Endothelial cell of umbilical vein (primary cell): ENCODE results near the gene PGA3. TPM values are rescaled to one million over a fixed set of nuclear protein-coding genes. Genes with fewer than 3 reads are reported as not detected.
"Not testable (repeated sequence)": the region's sequence is repeated elsewhere in the genome, so short reads cannot be mapped to it uniquely, and the experiment has no call there.

Experiments
- BruUV-seq: library from RNA; stranded (reverse); fragments of 400-500 nt; replicated peaks from 2 replicates; lab custom pipeline; 2021; lab: Mats Ljungman, UMichigan
- CTCF ChIA-PET: fragments of 300-600, 350-600 bp; sonication (Branson Sonifier 250); formaldehyde crosslinking; loops from one replicate; lab custom pipeline; 2021; ENCODE audit warnings: antibody characterized with exemption, inconsistent platforms; lab: Charles Lee
- POLR2A ChIA-PET: fragments of 300-600, 350-600 bp; sonication (Branson Sonifier 250); formaldehyde crosslinking; loops from one replicate; lab custom pipeline; 2021; ENCODE audit warnings: antibody characterized with exemption, inconsistent platforms; lab: Charles Lee
- DNase-seq: peaks from one replicate; pipeline ENCODE4 v3.0.0-alpha.2; 2011; ENCODE audit warnings: low read depth, low spot score
- FAIRE-seq: peaks from 2 replicates; lab custom pipeline; 2011; peaks lifted over from hg19 to GRCh38; lab: Jason Lieb, UNC
- H2AFZ ChIP-seq: 2 replicates; pipeline ENCODE4 v1.6.0; 2012; ENCODE audit warnings: low read depth, low read length, control low read depth, inconsistent platforms
- H3K27ac ChIP-seq: 2 replicates; pipeline ENCODE4 v1.5.1; 2011; ENCODE audit warnings: low read depth, mild to moderate bottlenecking, control low read depth, low read length, moderate library complexity; ENCODE audit not compliant: insufficient read depth
- H3K27me3 ChIP-seq, 2 experiments: 2 replicates each; pipeline versions ENCODE4 v1.6.0 to v1.6.1; 2011; ENCODE audit warnings: low read length in 2 of 2, mixed read lengths in 1 of 2; ENCODE audit not compliant: control insufficient read depth in 2 of 2, insufficient read depth in 2 of 2
- H3K36me3 ChIP-seq, 2 experiments: 2 replicates in 1 of 2; 3 replicates in 1 of 2; pipeline ENCODE4 v1.5.1; 2011; ENCODE audit warnings: low read length in 2 of 2, mild to moderate bottlenecking in 1 of 2, moderate library complexity in 1 of 2; ENCODE audit not compliant: control insufficient read depth in 2 of 2, insufficient read depth in 2 of 2; ENCODE audit errors: extremely low read depth in 1 of 2
- H3K4me1 ChIP-seq: 3 replicates; pipeline ENCODE4 v1.5.1; 2011; ENCODE audit warnings: mild to moderate bottlenecking, low read length; ENCODE audit not compliant: control insufficient read depth, insufficient read depth; ENCODE audit errors: extremely low read depth
- H3K4me2 ChIP-seq: 2 replicates; pipeline ENCODE4 v1.6.1; 2011; ENCODE audit warnings: low read length, control low read depth, mixed read lengths; ENCODE audit not compliant: insufficient read depth
- H3K4me3 ChIP-seq, 3 experiments: fragments of 200-600 bp in 1 of 3; sonication (generic), shearing (Covaris generic) in 1 of 3; replicated peaks in 1 of 3; 2 replicates each; pipeline ENCODE4 v1.5.1; 2011 to 2016; ENCODE audit warnings: control low read depth in 3 of 3, low read length in 3 of 3, mild to moderate bottlenecking in 2 of 3, inconsistent platforms in 1 of 3, low read depth in 1 of 3, moderate library complexity in 1 of 3; ENCODE audit not compliant: insufficient read depth in 1 of 3
- H3K79me2 ChIP-seq: 2 replicates; pipeline ENCODE4 v1.6.0; 2012; ENCODE audit warnings: low read length, inconsistent platforms; ENCODE audit not compliant: control insufficient read depth, insufficient read depth
- H3K9ac ChIP-seq: replicated peaks from 2 replicates; pipeline ENCODE3; 2011; ENCODE audit warnings: low read length, control low read depth; ENCODE audit not compliant: insufficient read depth; ENCODE audit errors: extremely low read depth
- H3K9me1 ChIP-seq: replicated peaks from 3 replicates; pipeline ENCODE4 v1.6.0; 2011; ENCODE audit warnings: mild to moderate bottlenecking, low read length; ENCODE audit not compliant: control insufficient read depth, insufficient read depth; ENCODE audit errors: extremely low read depth
- H3K9me3 ChIP-seq: replicated peaks from 2 replicates; pipeline ENCODE4 v1.5.1; 2012; ENCODE audit warnings: low read length, inconsistent platforms; ENCODE audit not compliant: control insufficient read depth, insufficient read depth
- H4K20me1 ChIP-seq: replicated peaks from 2 replicates; pipeline ENCODE3; 2011; ENCODE audit warnings: mild to moderate bottlenecking, low read length; ENCODE audit not compliant: control insufficient read depth, insufficient read depth; ENCODE audit errors: extremely low read depth
- EZH2 ChIP-seq: IDR thresholded peaks from 2 replicates; pipeline ENCODE4 v1.6.1; 2012; ENCODE audit warnings: borderline replicate concordance, low read depth, mild to moderate bottlenecking, moderate library complexity, low read length, inconsistent platforms; ENCODE audit not compliant: severe bottlenecking
- FOS ChIP-seq: IDR thresholded peaks from 2 replicates; pipeline ENCODE4 v1.6.1; 2011; ENCODE audit warnings: mild to moderate bottlenecking, low read length, moderate library complexity, borderline replicate concordance; ENCODE audit not compliant: insufficient read depth
- GATA2 ChIP-seq: IDR thresholded peaks from 2 replicates; pipeline ENCODE4 v1.7.0; 2011; ENCODE audit warnings: low read depth, mild to moderate bottlenecking, moderate library complexity, mixed read lengths, low read length; ENCODE audit not compliant: insufficient read length, insufficient read depth
- JUN ChIP-seq: IDR thresholded peaks from 2 replicates; pipeline ENCODE4 v1.6.1; 2011; ENCODE audit warnings: borderline replicate concordance, low read depth; ENCODE audit not compliant: insufficient read length, insufficient read depth
- MYC ChIP-seq: IDR thresholded peaks from one replicate; pipeline ENCODE4 v1.6.1; 2011; ENCODE audit warnings: mild to moderate bottlenecking, low read depth, low read length
- POLR2A ChIP-seq: IDR thresholded peaks from 2 replicates; pipeline ENCODE4 v1.6.1; 2012; ENCODE audit warnings: low read depth, mild to moderate bottlenecking, control low read depth, low read length
- POLR2AphosphoS5 ChIP-seq: IDR thresholded peaks from 2 replicates; pipeline ENCODE4 v1.6.1; 2012; ENCODE audit warnings: low read depth, mild to moderate bottlenecking, control low read depth, low read length, moderate library complexity; ENCODE audit not compliant: insufficient read depth
- dilution Hi-C: fragments of 300-500 bp; cut with MboI; formaldehyde crosslinking; loops from one replicate; pipeline ENCODE4 v1.15.0; 2019; ENCODE audit warnings: low sequenced_read_pairs; ENCODE audit not compliant: extremely low pct_ligation_motif_present
- intact Hi-C: fragments of 100-400 bp; cut with micrococcal nuclease; formaldehyde crosslinking; loops from one replicate; pipeline ENCODE4 v1.10.0; 2022
- polyA plus RNA-seq, 4 experiments: library from polyadenylated mRNA; depleted of rRNA in 3 of 4; stranded (reverse) in 3 of 4; unstranded in 1 of 4; fragments of >200 nt; gene quantifications; 2 replicates each; pipeline versions ENCODE4 v1.2.1 to v1.2.3, GENCODE V29; 2011 to 2012; ENCODE audit warnings: missing spikeins in 1 of 4
- total RNA-seq: library from RNA; stranded (reverse); gene quantifications from 2 replicates; pipeline ENCODE4 v1.2.3, GENCODE V29; 2021
- TF ChIP-seq, protein P1 (sequence below): IDR thresholded peaks from 2 replicates; pipeline ENCODE4 v1.6.1; 2011; ENCODE audit not compliant: insufficient read depth, insufficient read length
- TF ChIP-seq, protein P2 (sequence below), 2 donors: IDR thresholded peaks; 1 replicate in 1 of 2; 2 replicates in 1 of 2; pipeline ENCODE4 v1.5.1; 2011; ENCODE audit warnings: low read length in 2 of 2, mild to moderate bottlenecking in 2 of 2, moderate library complexity in 2 of 2, control low read depth in 1 of 2, inconsistent platforms in 1 of 2, low read depth in 1 of 2; ENCODE audit not compliant: insufficient read depth in 1 of 2; ENCODE audit errors: extremely low read depth in 1 of 2

PGA3 gene
- total and polyA plus RNA-seq, 2 donors (not counting 3 experiments of a cell fraction or from before 2014, with no cell fraction given): not detected

DNA sequence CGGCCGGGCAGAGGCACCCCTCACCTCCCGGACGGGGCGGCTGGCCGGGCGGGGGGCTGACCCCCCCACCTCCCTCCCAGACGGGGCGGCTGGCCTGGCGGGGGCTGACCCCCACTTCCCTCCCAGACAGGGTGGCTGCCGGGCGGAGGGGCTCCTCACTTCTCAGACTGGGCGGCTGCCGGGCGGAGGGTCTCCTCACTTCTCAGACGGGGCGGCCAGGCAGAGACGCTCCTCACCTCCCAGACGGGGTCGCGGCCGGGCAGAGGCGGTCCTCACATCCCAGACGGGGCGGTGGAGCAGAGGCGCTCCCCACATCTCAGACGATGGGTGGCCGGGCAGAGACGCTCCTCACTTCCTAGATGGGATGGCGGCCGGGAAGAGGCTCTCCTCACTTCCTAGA lies 37.0 kb upstream of the PGA3 start:
- H3K4me1 ChIP-seq, H3K9me1 ChIP-seq, dilution Hi-C loops, H4K20me1 ChIP-seq, H2AFZ ChIP-seq, H3K27ac ChIP-seq, H3K4me2 ChIP-seq, FAIRE-seq, H3K9ac ChIP-seq, BruUV-seq, H3K36me3 ChIP-seq, H3K4me3 ChIP-seq, POLR2A ChIA-PET, H3K79me2 ChIP-seq, intact Hi-C loops, CTCF ChIA-PET, H3K27me3 ChIP-seq, H3K9me3 ChIP-seq, DNase-seq: not testable (repeated sequence)

DNA sequence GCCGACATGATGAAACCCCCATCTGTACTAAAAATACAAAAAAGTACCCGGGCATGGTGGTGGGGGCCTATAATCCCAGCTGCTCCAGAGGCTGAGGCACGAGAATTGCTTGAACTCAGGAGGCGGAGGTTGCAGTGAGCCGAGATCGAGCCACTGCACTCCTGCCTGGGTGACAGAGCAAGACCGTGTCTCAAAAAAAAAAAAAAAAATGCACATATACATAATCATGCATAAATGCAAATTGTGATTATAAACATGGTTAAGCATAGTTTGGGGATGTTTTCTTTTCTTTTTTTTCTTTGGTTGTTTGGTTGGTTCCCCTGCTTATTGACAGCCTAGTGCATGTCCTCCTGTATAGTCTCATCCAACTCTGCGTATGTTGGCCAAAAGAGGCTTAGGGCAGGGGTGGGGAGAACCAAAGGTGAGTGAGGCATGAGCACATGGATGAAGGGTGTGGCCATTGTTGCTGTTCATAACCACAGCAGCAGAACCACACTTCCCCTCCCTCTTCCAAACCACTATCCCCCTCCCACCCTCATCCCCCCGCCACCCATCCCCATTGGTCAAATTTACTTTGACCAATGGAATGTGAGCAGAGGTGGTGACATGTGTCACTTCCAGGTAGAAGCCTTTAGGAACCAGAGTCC lies 35.1 kb upstream of the PGA3 start:
- intact Hi-C loops: no loop called here
- Histone ChIP-seq H3K4me2 (no peak overlapping the region), H2AFZ (no peak overlapping the region), H3K4me1 (no peaks in the 10 kb centered on the region), H3K36me3 (no peaks in the 10 kb centered on the region), H3K9me3 (no peaks in the 10 kb centered on the region), H4K20me1 (no peaks in the 10 kb centered on the region), H3K9ac (no peak overlapping the region), H3K27ac (no peak overlapping the region), H3K79me2 (no peaks in the 10 kb centered on the region), H3K9me1 (no peaks in the 10 kb centered on the region), H3K27me3 (peaks cover 0 to 8% of the 10 kb centered on the region in 2 experiments), H3K4me3 (no peak overlapping the region)
- dilution Hi-C loops: no loop called here
- TF ChIP-seq EZH2 (no peak), GATA2 (no peak), MYC (no peak), POLR2AphosphoS5 (no peak), POLR2A (no peak), FOS (no peak), JUN (no peak)
- TF ChIP-seq, protein P1, sequence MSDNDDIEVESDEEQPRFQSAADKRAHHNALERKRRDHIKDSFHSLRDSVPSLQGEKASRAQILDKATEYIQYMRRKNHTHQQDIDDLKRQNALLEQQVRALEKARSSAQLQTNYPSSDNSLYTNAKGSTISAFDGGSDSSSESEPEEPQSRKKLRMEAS: no peak
- TF ChIP-seq, protein P2, sequence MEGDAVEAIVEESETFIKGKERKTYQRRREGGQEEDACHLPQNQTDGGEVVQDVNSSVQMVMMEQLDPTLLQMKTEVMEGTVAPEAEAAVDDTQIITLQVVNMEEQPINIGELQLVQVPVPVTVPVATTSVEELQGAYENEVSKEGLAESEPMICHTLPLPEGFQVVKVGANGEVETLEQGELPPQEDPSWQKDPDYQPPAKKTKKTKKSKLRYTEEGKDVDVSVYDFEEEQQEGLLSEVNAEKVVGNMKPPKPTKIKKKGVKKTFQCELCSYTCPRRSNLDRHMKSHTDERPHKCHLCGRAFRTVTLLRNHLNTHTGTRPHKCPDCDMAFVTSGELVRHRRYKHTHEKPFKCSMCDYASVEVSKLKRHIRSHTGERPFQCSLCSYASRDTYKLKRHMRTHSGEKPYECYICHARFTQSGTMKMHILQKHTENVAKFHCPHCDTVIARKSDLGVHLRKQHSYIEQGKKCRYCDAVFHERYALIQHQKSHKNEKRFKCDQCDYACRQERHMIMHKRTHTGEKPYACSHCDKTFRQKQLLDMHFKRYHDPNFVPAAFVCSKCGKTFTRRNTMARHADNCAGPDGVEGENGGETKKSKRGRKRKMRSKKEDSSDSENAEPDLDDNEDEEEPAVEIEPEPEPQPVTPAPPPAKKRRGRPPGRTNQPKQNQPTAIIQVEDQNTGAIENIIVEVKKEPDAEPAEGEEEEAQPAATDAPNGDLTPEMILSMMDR (IDR thresholded peaks at IDR 0.05; ENCODE audit: extremely low read depth in 1 of 2, insufficient read depth in 1 of 2, low read depth in 1 of 2, low read length in 2 of 2): no peak
- no TSS peak for BruUV-seq
- ChIA-PET POLR2A (interaction anchor here (0.5 kb wide), 1 partner anchor 32 kb away, joined by 8 read pairs; no protein-coding TSS in a partner anchor), CTCF (interaction anchor here (0.8 to 3.2 kb wide), 2 partner anchors 11 to 20 kb away, joined by 3 to 13 read pairs; no protein-coding TSS in a partner anchor)
- FAIRE-seq (no peak), DNase-seq (no peak)
